ENCODE data around the gene ACSS2. TPM values are rescaled to one million over a fixed set of nuclear protein-coding genes. Genes with fewer than 3 reads are reported as not detected.

ACSS2 gene
- total and polyA plus RNA-seq, 2 of the 8 experiments (the other 6 are each of a cell fraction or from before 2014, with no cell fraction given): 17.7 to 24.2 TPM

GRCh38 chr20:34943808-34944567 lies 67.6 kb downstream of the ACSS2 start (continued):
- TF ChIP-seq ATF2 (IDR thresholded peaks at IDR 0.05; ENCODE audit: low read length): no peak
- TF ChIP-seq CBX5 (IDR thresholded peaks at IDR 0.05; ENCODE audit: low read depth, low read length): no peak
- TF ChIP-seq SUZ12 (IDR thresholded peaks at IDR 0.05; ENCODE audit: low read length): no peak
- TF ChIP-seq CTBP2 (IDR thresholded peaks at IDR 0.05; ENCODE audit: borderline replicate concordance, insufficient read depth, insufficient read length, low read length): no peak
- no peak for TF ChIP-seq CTCF (IDR thresholded peaks at IDR 0.05; ENCODE audit: control extremely low read depth in 1 of 3, insufficient read depth in 1 of 3, low read depth in 1 of 3, low read length in 3 of 3)
- no peak for TF ChIP-seq SIX5 (IDR thresholded peaks at IDR 0.05; ENCODE audit: low read depth, low read length)
